Sigmoid colon (tissue), 7 donors: ENCODE results near the gene ZFYVE9. TPM values are rescaled to one million over a fixed set of nuclear protein-coding genes. Genes with fewer than 3 reads are reported as not detected.

Source experiments
- DNase-seq: peaks from one replicate; pipeline ENCODE4 v3.0.0-alpha.2; 2019
- H3K27ac ChIP-seq, 4 donors: fragments of 200-600 bp; sonication (generic); one replicate each; pipeline ENCODE4 v1.5.1; 2016 to 2019; ENCODE audit warnings: mild to moderate bottlenecking in 1 of 4
- H3K27me3 ChIP-seq, 3 donors: fragments of 200-600 bp; sonication (generic); one replicate each; pipeline ENCODE4 v1.5.1; 2019; ENCODE audit warnings: mild to moderate bottlenecking in 1 of 3
- H3K36me3 ChIP-seq, 4 donors: fragments of 200-600 bp; sonication (generic); one replicate each; pipeline ENCODE4 v1.5.1; 2016 to 2019
- H3K4me1 ChIP-seq, 4 donors: fragments of 200-600 bp; sonication (generic); one replicate each; pipeline ENCODE4 v1.5.1; 2017 to 2019
- H3K4me3 ChIP-seq, 4 donors: fragments of 200-600 bp; sonication (generic); one replicate each; pipeline ENCODE4 v1.5.1; 2017 to 2019; ENCODE audit warnings: mild to moderate bottlenecking in 2 of 4, moderate library complexity in 1 of 4
- H3K9me3 ChIP-seq, 4 donors: fragments of 200-600 bp in 3 of 4; sonication (generic) in 3 of 4; one replicate each; pipeline versions ENCODE4 v1.5.1 to v1.6.1; 2013 to 2019
- CTCF ChIP-seq, 4 experiments: fragments of 450-650 bp in 3 of 4; fragments of 200-600 bp in 1 of 4; IDR thresholded peaks; one replicate each; pipeline ENCODE4 v1.5.1; 2016 to 2019; ENCODE audit warnings: antibody characterized with exemption in 4 of 4, mild to moderate bottlenecking in 3 of 4, moderate library complexity in 2 of 4
- EP300 ChIP-seq, 4 donors: sonication (generic); formaldehyde crosslinking; IDR thresholded peaks; one replicate each; pipeline ENCODE4 v1.6.1; 2017; ENCODE audit warnings: antibody characterized with exemption in 4 of 4
- POLR2A ChIP-seq, 2 donors: fragments of 450-650 bp; IDR thresholded peaks; one replicate each; pipeline ENCODE4 v1.6.1; 2016; ENCODE audit warnings: antibody characterized with exemption in 2 of 2, mild to moderate bottlenecking in 2 of 2, moderate library complexity in 2 of 2
- POLR2AphosphoS5 ChIP-seq, 4 donors: sonication (generic); formaldehyde crosslinking; IDR thresholded peaks; one replicate each; pipeline ENCODE4 v1.6.1; 2017; ENCODE audit warnings: antibody characterized with exemption in 4 of 4
- WGBS, 2 donors: extraction: QIAGEN DNeasy Blood & Tissue Kit; methylation state at CpG; one replicate each; pipeline ENCODE4 v1.1.7; 2013; 5-methylcytosine and 5-hydroxymethylcytosine counted together
- intact Hi-C: fragments of 100-400 bp; cut with DNase I; formaldehyde crosslinking; loops from one replicate; pipeline ENCODE4 v1.15.1; 2023
- polyA plus RNA-seq, 3 donors: library from polyadenylated mRNA; stranded (reverse); fragments of 200-250 nt; gene quantifications; one replicate each; pipeline ENCODE4 v1.2.3, GENCODE V29; 2013
- total RNA-seq, 4 donors: library from RNA; depleted of rRNA; stranded (reverse); fragments of >200 nt; gene quantifications; one replicate each; pipeline ENCODE4 v1.1.0, GENCODE V29; 2016
- donor health status: healthy with polysubstance abuse.
- donor health status: Bipolar disorder and iron deficiency.
- donor health status: healthy.

Gene ZFYVE9
- total and polyA plus RNA-seq, 7 donors = 4.7 to 36.3 (median 25.9) TPM

DNA sequence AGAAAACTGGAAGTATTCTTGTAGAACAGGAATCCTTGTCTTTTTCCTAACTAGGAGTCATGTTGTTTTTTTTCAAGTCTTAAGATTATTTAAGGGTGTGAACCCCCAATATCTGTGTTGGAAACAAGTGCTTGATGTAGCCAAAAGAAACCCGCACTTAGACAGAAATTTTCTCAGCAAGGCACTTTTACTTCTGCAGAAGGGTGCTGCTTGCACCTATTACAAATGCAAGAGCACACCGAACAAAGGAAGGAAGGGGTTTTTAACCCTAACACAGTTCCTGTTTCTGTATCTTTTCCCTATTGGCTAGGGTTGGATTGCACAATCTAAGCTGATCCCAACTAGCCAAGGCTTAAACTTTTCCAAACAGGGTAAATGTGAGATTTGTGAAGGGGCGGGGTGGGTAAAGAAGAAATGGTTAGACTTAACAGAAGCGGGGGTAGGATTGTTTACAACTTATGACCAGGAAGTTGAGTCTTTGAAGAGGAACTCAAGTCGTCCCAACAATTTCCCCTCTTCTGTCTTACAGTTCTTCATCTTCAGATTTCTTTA, 75.1 kb downstream of the ZFYVE9 start:
- intact Hi-C loops = no loop called here
- 92 to 96% methylated on average over 5 of the region's 5 CpGs for WGBS, 2 donors
- peaks cover 4 to 12% (median 6%) of the 10 kb centered on the region in 4 donors for H3K9me3 ChIP-seq

DNA sequence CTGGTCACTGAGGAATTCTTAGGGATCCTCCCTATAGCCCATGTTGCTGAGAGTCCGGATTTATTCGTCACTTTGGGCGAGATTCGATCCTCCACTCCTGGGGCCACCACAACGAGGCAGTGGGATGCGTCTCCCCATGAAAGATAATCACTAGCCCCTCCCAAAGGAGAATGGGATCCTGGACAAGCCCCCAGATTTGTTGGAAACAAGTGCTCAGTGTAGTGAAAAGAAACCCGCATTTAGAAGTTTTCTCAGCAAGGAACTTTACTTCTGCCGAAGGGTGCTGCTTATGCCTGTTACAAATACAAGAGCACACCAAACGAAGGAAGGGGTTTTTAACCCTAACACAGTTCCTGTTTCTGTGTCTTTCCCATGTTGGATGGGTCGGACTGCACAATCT, 83.3 kb downstream of the ZFYVE9 start:
- TF ChIP-seq EP300 (IDR thresholded peaks at IDR 0.05) (no peak), CTCF (IDR thresholded peaks at IDR 0.05) (no peak), POLR2AphosphoS5 (IDR thresholded peaks at IDR 0.05) (no peak), POLR2A (IDR thresholded peaks at IDR 0.05) (no peak)
- Histone ChIP-seq H3K27me3 (no peaks in the 10 kb centered on the region), H3K9me3 (peaks cover 0 to 10% (median 6%) of the 10 kb centered on the region in 4 donors), H3K36me3 (no peaks in the 10 kb centered on the region), H3K4me1 (no peaks in the 10 kb centered on the region), H3K27ac (no peak overlapping the region), H3K4me3 (no peak overlapping the region)
- intact Hi-C loops = no loop called here
- 96% methylated on average over 10 of the region's 10 CpGs for whole genome bisulfite sequencing, 2 donors
- no peak for DNase-seq

More for the DNA sequence above, 75.1 kb downstream of the ZFYVE9 start:
- DNase-seq = no peak
- TF ChIP-seq POLR2A (IDR thresholded peaks at IDR 0.05) = no peak
- no peak for TF ChIP-seq POLR2AphosphoS5 (IDR thresholded peaks at IDR 0.05)
- no peak for TF ChIP-seq CTCF (IDR thresholded peaks at IDR 0.05)
- no peak for TF ChIP-seq EP300 (IDR thresholded peaks at IDR 0.05)
- Histone ChIP-seq H3K27ac (no peak overlapping the region), H3K4me3 (no peak overlapping the region), H3K36me3 (peaks cover 0 to 21% (median 6%) of the 10 kb centered on the region in 4 donors), H3K4me1 (no peaks in the 10 kb centered on the region), H3K27me3 (no peaks in the 10 kb centered on the region)

GRCh38 chr1:52229494-52229893, 87.6 kb downstream of the ZFYVE9 start:
- intact Hi-C loops = no loop called here
- no peak overlapping the region for H3K4me3 ChIP-seq
- no peak for DNase-seq
- H3K36me3 ChIP-seq = peaks cover 0 to 3% (median 0%) of the 10 kb centered on the region in 4 donors
- WGBS, 2 donors = 98 to 99% methylated on average over 3 of the region's 3 CpGs
- peaks cover 0 to 10% (median 4%) of the 10 kb centered on the region in 4 donors for H3K9me3 ChIP-seq
- no peaks in the 10 kb centered on the region for H3K27me3 ChIP-seq
- no peak for TF ChIP-seq EP300 (IDR thresholded peaks at IDR 0.05)
- TF ChIP-seq POLR2A (IDR thresholded peaks at IDR 0.05) = no peak
- no peak for TF ChIP-seq POLR2AphosphoS5 (IDR thresholded peaks at IDR 0.05)
- no peak for TF ChIP-seq CTCF (IDR thresholded peaks at IDR 0.05)
- no peak overlapping the region for H3K27ac ChIP-seq
- H3K4me1 ChIP-seq = no peaks in the 10 kb centered on the region

- intact Hi-C loops = no loop called here
- DNase-seq = no peak
- peaks cover 0 to 7% (median 2%) of the 10 kb centered on the region in 4 donors for H3K36me3 ChIP-seq
- H3K27ac ChIP-seq = no peak overlapping the region
- H3K4me1 ChIP-seq = peaks cover 0 to 7% (median 0%) of the 10 kb centered on the region in 4 donors
- H3K27me3 ChIP-seq = no peaks in the 10 kb centered on the region
- no peak overlapping the region for H3K4me3 ChIP-seq
- no peaks in the 10 kb centered on the region for H3K9me3 ChIP-seq
- 87 to 93% methylated on average over 1 of the region's 1 CpG for WGBS, 2 donors
- TF ChIP-seq POLR2A (IDR thresholded peaks at IDR 0.05) = no peak
- no peak for TF ChIP-seq POLR2AphosphoS5 (IDR thresholded peaks at IDR 0.05)
- no peak for TF ChIP-seq CTCF (IDR thresholded peaks at IDR 0.05)
- no peak for TF ChIP-seq EP300 (IDR thresholded peaks at IDR 0.05)
These were observed 91.6 kb downstream of the ZFYVE9 start for GRCh38 chr1:52233463-52233862.

- H3K36me3 ChIP-seq = peaks cover 0 to 7% (median 2%) of the 10 kb centered on the region in 4 donors
- peaks cover 0 to 7% (median 0%) of the 10 kb centered on the region in 4 donors for H3K4me1 ChIP-seq
- DNase-seq = no peak
- no peaks in the 10 kb centered on the region for H3K27me3 ChIP-seq
- intact Hi-C loops = no loop called here
- 63 to 77% methylated on average over 4 of the region's 4 CpGs for WGBS, 2 donors
- H3K4me3 ChIP-seq = no peak overlapping the region
- H3K9me3 ChIP-seq = no peaks in the 10 kb centered on the region
- TF ChIP-seq POLR2A (IDR thresholded peaks at IDR 0.05) (no peak), POLR2AphosphoS5 (IDR thresholded peaks at IDR 0.05) (no peak), EP300 (IDR thresholded peaks at IDR 0.05) (no peak), CTCF (IDR thresholded peaks at IDR 0.05) (no peak)
- no peak overlapping the region for H3K27ac ChIP-seq
These were observed 92.1 kb downstream of the ZFYVE9 start for GRCh38 chr1:52234014-52234413.
